Skin of body (tissue), 2 donors: ENCODE data around the gene SELENOO. TPM values are rescaled to one million over a fixed set of nuclear protein-coding genes. Genes with fewer than 3 reads are reported as not detected.

ENCODE experiments used
- DNase-seq: peaks from one replicate; lab custom pipeline; 2025; lab: John Stamatoyannopoulos, UW
- total RNA-seq: library from RNA; depleted of rRNA; stranded (reverse); fragments of >200 nt; gene quantifications from one replicate; pipeline ENCODE4 v1.2.3, GENCODE V29; 2014

Gene SELENOO
- total RNA-seq, 1 donor from 2014 or later: 10.7 TPM

- no peak for DNase-seq
Measured at GRCh38 chr22:50216055-50216683, 15.4 kb downstream of the SELENOO start.

DNA sequence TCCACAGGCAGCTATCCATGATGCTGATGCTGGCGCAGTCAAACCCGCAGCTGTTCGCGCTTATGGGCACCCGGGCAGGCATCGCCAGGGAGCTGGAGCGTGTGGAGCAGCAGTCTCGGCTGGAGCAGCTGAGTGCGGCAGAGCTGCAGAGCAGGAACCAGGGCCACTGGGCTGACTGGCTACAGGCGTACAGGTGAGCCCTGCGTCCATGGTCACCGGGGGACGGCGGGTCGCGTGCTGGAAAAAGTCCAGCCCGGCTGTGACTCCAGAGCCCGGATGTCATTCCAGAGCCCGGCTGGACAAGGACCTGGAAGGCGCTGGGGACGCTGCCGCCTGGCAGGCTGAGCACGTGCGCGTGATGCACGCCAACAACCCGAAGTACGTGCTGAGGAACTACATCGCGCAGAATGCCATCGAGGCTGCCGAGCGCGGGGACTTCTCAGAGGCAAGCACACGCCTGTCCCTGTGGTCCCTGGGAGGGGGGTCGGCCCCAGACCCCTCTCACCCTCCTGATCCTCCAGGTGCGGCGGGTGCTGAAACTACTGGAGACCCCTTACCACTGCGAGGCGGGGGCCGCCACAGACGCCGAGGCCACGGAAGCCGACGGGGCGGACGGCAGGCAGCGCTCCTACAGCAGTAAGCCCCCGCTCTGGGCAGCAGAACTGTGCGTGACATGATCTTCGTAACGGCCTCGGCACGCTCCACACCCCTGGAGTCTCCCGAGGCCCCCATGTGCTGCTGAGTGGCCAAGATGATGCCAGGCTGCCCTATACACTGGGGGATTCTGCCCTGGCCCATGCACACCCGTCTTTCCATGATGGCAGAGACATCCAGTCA lies 16.1 kb downstream of the SELENOO start:
- no peak for DNase-seq

DNA sequence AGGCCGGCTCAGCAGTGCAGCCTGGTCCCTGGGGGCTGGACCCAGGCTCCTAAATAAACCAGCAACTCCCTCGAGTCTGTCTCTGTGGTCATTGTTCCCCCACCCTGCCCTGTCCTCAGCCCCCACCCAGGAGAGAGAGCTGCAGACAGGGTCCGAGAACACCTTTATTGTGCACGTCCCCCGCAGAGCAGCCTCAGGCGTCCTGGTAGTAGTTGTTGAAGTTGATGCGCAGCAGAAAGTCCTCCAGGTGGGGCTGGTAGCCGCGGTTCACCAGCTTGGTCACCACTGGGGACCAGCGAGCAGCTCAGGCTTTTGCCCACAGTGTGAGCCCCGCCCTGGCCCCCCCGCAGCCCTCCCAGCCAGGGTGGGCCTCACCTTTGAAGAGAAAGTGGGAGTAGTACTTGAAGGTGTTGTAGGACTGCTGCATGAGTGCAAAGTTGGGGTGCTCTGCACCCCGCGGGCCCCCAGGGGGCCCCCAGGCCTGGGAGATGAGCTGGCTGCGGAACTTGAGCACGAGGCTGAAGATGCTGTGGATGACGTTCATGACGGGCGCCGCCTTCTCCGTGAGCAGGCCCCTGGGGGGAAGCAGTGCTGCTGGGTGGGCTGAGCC lies 16.8 kb downstream of the SELENOO start:
- no peak for DNase-seq

GRCh38 chr22:50218153-50218995 lies 17.6 kb downstream of the SELENOO start:
- DNase-seq: no peak

DNA sequence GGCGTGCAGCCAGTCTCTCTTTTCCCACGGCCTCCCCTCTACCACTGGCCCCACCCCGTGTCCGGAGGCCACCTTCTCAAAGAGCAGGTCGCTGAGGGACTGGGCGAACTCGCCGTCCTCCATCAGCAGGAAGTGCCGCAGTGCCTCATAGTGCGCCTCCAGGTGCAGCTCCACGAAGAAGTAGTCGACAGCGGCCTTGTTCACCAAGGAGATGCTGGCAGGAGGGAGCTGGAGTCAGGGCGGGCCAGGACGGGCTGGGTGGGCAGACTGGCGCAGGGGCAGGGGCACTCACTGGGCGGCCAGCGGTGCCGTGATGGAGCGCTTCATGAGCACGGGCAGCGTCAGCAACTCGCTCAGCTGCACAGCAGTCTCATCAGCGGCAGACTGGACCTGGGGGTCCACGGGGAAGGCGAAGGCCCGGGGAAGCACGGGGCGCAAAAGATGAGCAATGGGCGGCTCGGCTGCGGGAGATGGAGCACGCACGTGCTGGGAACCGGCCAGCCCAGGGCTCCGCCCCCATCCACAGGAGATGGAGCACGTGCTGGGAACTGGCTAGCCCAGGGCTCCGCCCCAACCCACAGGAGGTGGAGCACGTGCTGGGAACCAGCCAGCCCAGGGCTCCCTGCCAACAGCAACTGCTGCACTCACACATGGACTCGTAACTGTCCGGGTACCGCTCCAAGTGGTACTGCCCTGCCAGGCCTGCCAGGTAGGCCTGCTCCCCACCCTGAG lies 18.4 kb downstream of the SELENOO start:
- DNase-seq: peak; percentile 19

GRCh38 chr22:50219800-50220602 lies 19.2 kb downstream of the SELENOO start:
- no peak for DNase-seq

GRCh38 chr22:50220603-50221409 lies 20.0 kb downstream of the SELENOO start:
- DNase-seq: no peak

DNA sequence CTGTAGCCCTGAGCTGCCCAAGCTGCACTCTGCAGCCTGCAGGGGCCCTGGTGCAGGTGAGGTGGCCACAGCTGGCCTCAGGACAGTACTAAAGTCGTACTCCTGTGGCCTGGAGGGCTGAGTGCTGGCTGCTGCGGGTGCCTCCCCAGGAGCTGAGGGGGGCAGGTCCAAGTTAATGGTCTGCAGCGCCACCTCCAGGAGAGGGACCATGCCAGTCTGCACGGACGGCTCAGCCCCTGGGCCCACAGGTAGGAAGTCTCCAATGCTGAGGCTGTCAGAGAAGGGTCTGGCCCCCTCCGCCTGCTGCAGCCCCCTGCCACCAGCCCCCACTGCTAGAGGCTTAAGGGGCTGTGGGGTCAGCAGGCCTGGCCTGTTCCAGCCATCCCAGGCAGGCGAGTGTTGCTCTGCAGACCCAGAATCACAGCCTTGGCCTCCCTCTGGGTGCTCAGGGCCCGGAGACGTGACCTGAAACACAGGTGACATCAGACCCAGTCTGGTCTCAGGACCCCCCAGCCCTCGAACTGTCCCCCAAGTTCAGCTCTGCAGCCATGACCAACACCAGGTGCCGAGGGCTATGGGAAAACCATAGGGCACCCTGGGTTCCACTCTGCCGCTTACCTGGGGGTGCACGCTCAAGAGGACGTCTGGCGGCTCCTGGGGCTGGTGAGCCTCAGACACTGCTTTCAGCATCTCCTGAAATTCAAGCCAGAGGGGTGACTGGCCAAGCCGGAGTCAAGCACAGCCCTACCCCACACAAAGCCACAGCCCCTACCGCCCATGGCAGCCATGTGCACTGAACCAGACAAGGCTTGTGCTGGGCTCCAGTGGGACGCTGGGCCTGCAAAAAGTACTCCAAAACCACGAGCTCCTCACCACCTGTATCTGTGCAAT lies 20.8 kb downstream of the SELENOO start:
- no peak for DNase-seq

- DNase-seq: no peak
Measured at GRCh38 chr22:50222508-50222907, 21.7 kb downstream of the SELENOO start.

GRCh38 chr22:50224071-50224470 lies 23.3 kb downstream of the SELENOO start:
- DNase-seq: no peak

DNA sequence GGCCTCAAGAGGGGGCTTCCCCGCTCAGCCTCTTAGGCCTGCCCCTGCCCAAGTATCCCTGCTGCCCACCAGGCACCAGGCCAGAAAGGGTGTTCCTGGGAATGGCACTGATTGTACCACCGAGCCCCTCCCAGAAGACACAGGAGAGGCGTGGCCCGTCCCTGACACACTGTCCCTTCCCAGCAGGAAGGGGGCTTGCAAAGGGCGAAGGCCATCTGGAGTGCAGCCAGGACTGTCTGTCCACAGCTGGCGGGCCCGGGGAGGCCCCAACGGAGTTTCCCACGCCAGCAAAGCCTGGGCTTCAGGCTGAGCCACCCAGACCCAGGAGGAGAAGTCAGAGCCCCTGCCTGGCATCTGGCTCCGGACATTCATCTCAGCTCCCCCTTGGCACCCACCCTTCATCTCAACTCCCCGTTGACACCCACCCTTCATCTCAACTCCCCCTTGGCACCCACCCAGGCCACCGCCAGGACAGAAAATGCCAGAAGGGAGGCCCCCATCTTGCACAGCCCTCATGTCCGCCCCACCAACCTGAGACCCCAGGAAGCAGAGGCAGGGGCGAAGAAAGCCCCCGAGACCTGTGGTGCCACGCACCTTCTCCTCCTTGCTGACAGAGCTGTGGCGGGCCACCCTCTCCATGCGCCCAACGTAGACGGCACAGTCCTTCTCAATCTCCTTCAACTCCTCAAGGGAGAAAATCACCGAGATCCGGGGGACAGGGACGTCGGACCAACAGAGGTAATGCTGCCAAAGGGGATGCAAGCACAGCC lies 24.6 kb downstream of the SELENOO start:
- DNase-seq: no peak

GRCh38 chr22:50226063-50226874 lies 25.5 kb downstream of the SELENOO start:
- DNase-seq: no peak

DNA sequence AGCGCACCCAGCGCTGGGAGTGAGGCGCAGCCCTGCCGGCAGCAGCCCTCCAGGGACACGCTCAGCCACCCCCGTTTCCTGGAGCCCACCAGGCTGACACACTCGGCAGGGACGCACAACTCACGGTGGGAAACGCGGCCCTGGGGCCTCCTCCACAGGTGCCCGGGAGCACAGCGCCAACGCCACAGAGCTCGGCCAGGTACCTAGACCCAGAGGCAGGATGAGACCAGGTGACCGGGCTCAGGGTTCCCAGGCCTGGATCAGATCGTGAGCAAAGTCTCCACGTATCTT lies 26.0 kb downstream of the SELENOO start:
- no peak for DNase-seq

DNA sequence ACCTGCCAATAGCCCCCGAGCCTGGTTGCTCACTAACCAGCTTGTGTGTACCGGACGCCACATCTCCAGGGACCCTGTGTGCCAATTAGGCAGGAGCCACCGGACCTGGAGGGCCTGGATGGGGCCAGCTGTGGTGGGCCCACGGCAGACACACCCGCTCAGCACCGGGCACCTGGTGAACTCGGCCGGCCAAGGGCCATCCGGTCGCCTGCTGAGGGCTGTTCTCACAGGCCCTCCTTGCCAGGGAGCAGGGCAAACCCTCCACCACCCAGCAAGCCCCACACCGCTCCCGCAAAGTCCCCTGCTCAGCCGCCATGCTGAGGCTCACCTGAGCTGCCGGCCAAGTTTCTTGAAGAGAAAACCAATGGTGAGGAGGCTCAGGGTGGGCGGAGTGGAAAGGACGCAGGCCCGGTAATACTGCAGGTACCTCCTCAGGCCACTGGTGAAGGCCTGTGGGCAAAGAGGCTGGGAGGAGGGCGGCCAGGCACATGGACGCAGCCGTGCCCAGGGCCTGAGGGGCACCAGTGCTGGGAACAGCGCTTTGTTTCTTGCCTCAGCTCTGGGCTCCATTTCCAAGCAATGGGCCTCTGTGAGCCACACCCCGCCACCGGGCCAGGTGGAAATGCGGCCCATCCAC lies 26.9 kb downstream of the SELENOO start:
- no peak for DNase-seq

DNA sequence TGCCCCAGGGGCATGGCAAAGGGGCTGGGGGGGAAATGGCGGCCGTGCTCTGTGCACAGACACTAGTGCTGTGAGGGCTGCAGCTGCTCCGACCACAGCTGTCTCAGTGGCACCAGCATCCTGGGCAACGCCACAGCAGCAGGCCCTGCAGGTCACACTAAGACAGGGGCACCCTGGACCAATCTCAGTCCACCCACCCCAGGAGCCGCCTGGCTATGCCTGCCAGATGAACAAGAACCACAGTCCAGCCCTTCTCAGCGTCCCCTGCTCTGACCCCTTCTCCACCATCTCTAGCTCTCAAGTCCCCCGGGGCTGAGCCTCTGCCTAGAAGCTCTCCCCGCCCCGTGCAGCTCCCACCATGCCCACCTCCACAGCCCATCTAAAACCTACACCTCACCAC lies 27.6 kb downstream of the SELENOO start:
- no peak for DNase-seq

DNA sequence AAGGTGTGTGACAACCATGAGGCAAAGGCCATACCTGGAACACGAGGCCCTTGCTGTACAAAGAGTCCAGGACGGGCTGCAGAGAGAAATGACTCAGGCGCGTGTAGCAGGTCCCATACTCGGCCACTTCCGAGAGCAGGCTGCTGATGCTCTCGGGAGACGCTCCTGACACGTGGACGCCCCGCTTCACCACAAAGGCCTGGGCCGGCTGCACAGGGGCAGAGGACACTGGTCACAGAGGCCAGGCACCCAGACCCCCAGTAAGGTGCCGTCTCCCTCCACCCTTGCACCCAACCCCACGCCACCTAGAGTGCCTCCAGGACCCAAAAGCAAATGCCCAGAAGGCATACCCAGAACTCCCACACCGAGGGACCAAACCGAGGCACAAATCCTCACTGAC lies 28.6 kb downstream of the SELENOO start:
- no peak for DNase-seq
